ENCODE data around the gene TMTC2.

TMTC2 gene

DNA sequence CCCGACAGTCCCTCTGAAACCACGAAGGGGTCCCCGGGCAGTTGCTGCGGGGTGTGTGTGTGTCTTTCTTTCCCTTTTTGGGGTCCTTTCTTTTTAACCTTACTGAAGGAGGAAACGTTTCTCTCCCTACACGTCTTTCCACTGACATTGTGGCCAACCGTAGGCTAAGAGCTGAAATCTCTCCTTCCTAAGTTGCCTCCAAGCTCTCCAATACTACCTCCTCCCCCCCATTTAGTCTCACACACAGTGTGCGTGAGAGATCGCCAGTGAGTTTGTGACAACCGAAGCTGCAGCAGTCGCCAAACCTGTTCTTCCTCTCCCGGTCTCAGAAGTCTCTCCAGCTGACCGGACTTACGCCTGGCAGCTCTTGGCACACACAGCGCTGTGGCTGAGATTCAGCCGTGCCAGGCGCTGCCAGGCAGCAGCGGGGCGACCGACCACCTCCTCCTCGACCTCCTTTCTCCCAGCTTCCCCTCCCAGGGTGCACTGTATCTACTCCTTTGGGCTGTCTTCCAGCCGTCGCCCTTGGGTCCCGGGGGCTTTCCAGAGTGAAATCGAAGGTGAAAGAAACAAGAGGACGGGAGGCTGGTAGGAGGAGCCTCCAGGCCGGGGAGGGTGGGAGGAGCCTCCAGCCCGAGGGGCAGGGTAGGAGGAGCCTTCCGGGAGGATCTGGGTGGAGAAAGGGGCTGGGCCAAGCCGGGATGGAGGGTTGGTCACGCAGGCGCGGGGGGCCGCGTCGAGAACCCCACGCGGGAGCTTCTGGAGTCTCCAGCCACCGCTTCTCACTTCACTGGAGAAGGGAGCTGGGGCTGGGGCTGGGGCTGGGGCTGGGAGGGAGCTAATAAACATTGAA, at the start of gene TMTC2:
Gene TMTC2, plus strand, starts transcription at position 739 of the 853 bp plus-strand sequence.
- DNase-seq (ENCODE audit: low read depth, low spot score): peak; percentile 80

DNA sequence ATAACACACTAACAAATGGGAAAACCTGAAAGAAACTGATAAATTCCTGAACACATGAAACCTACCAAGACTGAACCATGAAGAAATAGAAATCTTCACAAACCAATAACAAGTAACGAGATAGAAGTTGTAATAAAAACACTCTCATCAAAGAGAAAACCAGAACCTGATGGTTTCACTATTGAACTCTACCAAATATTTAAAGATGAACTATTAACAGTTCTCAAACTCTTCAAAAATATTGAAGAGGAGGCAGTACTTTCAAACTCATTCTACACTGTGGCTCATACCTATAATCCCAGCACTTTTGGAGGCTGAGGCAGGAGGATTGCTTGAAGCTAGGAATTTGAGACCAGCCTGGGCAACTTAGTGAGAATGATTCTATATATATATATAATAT, 48.4 kb upstream of the TMTC2 start:
- DNase-seq (ENCODE audit: low read depth, low spot score): no peak

DNA sequence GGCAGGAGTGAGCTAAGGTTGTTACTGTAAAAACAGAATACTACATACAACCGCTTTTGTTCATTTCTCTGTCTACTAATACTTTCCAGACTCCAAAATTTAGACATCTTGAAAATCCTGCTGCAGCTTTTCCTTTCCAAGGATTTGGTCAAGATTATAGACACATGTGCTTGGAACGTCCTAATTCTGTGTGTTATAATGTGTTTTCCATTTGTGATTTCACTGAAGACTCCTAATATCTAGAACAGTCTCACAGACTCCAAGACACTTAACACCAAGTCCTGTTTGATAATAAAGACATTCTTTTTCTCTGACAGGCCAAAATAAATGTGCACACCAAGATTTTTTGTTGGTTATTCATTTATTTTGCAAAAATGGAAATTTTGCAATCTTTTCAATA, 41.8 kb upstream of the TMTC2 start:
- DNase-seq (ENCODE audit: low read depth, low spot score): no peak

DNA sequence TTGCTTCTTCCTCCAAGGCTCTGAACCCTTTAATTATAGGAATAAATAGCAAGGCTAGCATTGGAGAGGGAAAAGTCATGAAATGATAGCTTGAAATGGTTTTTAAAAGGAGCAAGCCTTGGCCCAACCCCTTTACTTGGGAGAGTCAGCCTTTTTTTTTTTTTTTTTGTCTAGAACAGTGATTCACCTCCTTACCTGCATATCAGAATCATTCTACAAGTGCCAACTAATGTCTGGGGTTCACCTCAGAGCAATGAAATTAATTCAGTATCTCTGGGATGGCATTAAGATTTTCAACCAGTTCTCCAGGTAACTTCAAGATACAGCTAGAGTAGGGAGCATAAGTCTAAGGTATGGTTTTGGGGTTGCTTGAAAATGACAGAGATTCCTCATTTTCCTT, 41.3 kb upstream of the TMTC2 start:
- DNase-seq (ENCODE audit: low read depth, low spot score): no peak

DNA sequence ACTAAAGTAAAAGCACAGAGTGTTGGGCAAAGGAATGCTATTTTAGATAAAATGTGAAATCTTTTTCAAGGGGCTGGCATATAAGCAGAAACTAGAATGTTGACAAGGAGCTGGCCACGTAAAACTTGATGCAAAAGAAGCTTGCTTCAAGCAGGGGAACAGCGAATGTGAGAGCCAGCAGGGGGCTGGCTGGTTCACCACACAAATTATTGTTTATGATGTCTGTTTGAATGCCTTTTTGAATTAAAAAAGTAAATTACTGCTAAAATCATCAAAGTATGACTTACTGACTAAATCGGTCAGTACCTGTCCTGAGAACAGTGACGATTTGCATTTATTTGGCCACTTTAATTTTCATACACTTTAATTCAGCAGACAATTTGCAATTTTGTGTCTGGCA, 38.9 kb upstream of the TMTC2 start:
- DNase-seq (ENCODE audit: low read depth, low spot score): no peak

DNA sequence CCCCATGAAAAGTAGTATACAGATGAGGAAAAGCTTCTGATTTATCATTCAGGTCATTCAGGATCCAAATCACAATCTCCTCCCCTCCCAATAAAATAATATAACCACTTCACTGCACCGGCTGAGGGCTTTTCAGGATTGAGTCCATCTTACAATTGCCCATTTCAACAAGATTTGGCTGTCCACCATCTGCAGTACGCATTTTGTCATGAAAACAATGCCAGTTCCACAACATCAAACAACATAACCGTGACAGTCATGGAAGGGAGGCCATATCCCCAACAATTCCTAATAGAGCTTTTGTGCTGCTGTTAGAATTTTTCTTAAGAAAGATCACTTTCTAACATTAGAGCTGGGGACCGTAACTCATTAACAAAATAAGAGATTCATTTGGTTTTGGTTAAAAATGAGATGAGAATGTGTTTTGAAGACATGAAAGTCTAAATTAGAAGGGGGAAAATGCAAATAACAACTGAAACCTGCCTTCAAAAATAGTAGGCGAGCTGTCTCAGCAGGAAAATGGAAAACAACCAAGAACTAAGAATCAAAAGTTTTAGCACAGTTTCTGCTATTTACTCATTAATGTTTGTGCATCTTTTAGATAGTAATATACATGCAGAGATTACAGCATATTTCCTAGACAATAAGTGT, 38.3 kb upstream of the TMTC2 start:
- DNase-seq (ENCODE audit: low read depth, low spot score): no peak

DNA sequence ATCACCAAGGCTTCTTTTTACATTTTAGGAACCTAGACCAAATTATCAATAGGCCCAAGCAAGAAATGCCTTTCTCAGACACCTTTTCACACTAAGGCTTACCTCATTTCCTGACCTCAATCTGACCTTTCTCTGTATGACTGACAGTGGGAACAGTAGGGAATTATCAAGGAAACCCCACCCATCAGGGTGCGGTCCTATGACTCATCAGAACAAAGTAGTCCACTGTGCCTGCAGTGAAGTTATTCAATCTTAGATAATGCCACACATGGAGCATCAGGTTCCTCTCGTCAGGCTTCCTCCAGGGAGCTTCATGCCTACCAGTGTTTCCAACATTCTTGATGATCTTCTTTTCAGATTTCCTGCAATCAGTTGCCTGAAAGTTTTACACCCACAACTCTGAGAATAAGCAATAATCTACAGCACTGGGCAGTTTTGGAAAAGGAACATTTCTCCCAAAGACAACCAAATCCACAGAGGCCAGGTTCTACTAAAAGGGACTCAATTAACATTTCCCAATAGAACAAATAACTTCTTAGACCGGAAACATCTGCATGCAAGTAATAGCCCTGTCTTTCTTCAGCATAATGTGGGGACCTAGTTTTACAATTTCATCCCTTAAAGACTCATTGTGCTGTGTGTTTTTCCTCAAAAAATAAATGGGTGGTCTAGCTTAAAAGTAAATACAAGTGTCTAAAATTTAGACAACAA, 35.9 kb upstream of the TMTC2 start:
- no peak for DNase-seq (ENCODE audit: low read depth, low spot score)

DNA sequence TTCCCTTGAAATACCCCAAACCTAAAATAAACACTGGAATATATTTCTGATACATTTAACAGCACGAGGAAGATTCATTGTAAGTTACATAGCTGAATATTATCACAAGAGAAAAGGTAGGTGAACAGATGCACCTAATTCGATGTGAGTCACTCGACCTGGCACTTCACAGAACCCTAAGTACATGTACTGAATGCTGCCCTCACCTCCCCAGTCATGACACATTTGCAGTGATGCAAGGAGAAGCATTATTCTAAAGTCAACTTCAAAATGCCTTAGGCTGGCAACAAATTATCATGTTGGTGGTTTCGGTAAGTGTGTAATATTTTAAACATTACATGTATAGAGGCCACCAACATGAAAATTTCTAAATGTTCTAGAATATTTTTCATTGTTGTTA, 35.2 kb upstream of the TMTC2 start:
- DNase-seq (ENCODE audit: low read depth, low spot score): no peak

DNA sequence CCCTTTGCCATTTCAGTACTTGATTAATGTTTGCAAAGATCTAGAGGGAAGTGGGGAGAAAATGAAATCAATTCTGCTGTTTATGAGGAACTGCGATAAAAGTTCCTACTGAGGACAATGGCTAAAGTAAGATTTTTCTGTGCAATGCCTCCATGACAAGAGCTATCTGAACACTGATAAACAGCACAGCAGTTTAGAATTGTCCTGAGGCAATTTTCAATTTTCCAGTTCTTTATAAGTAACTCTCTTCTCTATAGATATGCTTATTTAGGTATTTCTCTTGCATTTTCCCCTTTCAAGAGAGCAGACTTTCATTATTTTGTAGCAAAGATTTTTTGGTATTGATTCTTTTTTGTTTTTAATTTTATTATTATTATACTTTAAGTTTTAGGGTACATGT, 34.6 kb upstream of the TMTC2 start:
- DNase-seq (ENCODE audit: low read depth, low spot score): no peak

DNA sequence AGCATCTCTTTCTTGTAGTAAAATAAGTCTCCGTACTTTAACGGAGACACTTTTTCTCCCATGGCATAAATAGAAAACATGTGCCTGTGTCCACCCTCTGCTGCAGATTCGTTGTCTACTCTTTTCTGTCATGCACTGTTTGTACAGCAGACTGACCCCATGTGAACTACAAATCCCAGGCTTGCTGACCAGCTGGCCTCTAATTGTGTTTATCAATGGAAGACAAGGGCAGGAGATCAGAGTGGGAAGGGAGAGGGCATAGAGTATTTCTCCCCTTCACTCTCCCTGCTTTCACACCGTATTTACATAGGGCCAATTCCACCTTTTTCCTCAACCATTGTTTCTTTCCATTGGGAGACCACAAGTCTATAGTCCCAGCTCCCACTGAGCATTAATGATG, 31.0 kb upstream of the TMTC2 start:
- DNase-seq (ENCODE audit: low read depth, low spot score): no peak

DNA sequence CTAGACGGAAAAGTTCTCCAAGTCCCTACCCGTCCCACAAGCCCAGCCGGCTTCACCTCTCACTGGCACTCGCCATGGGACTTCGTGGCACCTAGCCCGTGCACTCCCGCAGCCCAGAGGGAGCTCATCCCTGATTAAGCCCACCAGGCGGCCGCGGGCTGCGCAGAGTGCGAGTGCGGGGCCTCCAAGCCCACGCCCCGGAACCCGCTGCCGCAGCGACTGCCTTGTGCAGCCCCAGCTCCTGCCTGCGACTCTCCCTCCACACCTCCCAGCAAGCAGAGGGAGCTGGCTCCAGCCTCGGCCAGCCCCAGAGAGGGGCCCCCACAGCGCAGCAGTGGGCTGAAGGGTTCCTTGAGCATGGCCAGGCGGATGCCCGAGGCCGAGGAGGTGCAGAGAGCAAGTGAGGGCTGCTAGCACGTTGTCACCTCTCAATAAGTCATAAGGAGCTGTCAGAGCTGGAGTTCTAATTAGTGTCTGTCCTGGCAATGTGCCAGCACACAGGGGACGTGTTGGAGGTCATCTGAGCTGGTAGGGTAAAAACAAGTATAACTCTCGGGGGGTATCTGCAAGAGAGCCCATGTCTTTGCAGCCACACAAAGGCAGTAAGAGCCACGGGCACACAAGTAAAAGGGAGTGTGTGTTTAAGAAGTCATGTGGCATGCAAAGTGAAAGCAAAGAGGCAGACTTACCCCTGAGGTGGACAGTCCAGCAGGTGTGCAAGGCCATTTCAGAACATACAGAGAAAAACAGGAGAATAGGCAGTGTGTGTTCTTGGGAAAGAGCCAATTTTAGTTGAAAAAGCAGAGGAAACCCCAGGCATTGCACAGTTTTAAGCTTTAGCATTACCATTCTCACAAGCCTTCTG, 27.1 kb upstream of the TMTC2 start:
- no peak for DNase-seq (ENCODE audit: low read depth, low spot score)

DNA sequence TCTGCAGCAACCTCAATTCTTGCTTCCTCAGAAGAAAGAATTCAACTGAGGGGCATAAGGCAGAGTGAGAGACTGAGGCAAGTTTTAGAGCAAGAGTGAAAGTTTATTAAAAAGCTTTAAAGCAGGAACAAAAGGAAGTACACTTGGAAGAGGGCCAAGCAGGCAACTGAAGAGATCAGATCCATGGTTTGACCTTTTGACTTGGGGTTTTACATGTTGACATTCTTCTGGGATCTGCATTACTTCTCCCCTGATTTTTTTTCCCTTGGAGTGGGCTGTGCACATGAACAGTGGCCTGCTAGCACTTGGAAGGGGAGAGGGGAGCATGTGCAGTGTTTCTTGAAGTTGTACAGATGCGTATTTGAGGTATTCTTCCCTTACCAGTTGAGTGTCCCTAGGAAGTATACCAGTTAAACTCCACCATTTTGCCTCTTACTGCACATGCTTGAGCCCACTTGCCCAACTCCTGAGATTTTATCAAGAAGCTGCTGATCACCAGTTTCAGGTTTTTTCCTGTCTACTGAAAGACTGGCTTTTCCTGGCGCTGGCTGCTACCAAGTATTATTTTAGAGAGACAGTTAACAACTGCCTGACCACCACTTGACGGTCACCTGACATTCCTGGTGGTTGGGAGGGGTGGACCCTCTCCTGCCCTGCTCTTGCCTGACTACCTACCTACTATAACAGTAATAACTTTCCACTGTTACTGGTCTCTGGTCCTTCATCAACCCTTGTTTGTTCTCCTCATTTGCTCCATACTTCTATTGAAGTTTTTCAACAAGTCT, 26.0 kb upstream of the TMTC2 start:
- DNase-seq (ENCODE audit: low read depth, low spot score): no peak

DNA sequence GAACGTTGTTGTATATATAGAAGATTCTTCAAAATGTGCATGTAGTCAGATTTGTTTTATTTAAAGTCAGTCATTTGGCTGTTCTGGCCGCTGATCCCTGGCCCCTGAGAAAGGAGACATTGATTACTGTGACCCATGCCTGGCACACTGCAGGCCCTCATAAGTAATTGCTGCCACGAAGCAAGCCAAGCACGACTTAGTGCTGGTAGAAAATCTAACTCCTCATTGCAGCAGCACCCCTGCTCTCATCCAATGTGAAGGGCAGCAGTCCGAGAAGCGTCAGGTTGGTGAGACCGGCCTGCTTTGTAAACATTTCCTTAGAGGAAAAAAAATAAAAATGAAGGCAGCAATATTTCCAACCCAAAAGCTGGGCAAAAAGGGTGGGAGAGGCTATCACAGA, 22.8 kb upstream of the TMTC2 start:
- DNase-seq (ENCODE audit: low read depth, low spot score): no peak

DNA sequence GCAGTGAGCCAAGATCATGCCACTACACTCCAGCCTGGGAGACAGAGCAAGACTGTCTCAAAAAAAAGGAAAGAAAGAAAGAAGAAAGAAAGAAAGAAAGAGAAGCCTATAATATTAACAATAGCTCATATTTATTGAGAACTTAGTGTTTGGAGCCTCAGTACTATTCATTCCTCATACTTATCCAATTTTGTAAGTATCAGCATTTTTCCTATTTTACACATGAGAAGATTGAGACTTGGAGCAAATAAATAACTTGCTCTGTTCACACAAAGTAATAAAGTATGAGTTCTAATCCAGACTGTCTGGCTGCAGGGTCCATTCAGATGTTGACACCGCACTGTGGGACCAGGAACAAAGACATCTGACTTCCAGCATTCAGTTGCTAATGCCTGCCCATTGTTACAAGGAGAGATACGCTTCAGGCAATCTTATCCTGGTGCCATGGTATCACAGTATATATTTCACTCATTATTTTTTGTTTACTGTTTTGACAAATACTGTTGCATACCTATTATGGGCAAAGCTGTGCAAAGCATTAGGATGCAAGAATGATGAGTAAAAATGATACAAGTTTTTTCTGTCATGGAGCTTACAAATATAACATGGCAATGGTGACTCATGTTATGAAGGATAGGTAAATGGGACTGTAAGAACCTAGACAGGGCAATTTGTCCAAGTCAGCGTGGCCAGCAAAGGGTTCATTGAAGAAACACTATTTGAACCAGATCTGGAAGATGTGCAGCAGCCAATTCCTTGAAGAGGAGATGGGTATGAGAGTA, 21.4 kb upstream of the TMTC2 start:
- DNase-seq (ENCODE audit: low read depth, low spot score): no peak

DNA sequence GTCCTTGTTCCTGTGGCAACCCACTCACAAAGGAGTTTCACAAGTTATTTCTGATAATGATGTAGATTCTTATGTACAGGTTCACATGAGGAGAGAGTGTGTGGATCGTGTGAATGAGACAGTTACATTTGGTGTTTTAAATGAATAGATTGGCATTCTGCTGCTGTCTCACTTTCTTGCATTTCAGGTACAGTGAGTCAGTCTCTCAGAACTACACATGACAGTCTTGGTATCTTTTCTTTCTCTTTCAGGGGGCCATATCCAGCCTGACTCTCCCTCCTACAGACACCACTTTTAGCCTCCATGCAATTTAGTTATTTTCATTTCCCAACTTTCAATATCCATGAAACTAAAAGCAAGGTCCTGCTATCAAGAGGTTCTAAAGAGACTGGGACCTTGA, 19.9 kb upstream of the TMTC2 start:
- DNase-seq (ENCODE audit: low read depth, low spot score): no peak

DNA sequence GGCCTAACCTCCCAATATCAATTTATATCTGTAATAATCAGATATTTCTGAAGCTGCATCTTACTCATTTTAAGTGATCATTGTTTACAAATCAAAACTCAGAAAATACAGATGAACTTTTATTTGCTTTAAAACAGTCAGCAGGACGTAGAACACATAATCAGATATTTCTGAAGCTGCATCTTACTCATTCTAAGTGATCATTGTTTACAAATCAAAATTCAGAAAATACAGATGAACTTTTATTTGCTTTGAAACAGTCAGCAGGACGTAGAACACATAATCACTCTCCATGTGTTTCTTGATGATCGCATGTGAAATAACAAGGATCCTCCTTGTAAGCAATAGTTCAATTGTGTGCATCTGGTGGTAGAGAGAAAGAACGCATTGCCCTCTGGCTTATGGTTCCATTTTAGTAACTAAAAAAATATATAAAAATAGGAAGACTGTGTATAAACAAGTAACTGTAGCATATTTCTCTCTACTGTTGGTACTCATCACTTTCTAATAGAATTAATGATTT, 15.0 kb upstream of the TMTC2 start:
- no peak for DNase-seq (ENCODE audit: low read depth, low spot score)

DNA sequence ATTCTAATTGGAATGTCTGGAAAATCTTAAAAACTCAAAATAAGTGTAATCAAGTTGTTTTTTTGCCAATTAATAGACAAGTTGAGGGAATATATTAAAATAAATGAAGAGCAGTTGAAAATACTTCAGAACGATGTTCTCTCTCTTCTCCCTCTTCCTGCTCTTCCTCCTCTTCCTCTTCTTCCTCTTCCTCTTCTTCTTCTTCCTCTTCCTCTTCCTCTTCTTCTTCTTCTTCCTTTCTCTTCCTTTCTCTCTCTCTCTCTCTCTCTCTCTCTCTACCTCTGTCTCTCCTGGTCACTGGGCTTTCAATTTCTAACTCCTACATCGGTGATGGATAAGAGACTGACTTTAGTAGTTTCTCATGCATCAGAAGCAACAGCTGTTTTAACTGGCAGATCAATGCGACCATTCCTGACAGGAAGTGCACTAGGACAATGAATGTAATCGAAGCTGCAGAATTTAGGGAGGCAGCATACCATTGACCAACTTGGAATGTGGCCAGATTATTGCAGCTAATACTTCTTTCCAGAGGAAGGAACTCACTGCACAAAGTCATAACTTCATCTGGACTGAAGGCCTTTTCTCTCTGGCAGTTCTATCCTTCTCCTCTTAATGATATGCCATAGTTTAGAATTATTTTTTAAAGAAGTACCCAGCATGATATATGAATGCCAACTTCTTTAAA, 13.8 kb upstream of the TMTC2 start:
- DNase-seq (ENCODE audit: low read depth, low spot score): no peak

DNA sequence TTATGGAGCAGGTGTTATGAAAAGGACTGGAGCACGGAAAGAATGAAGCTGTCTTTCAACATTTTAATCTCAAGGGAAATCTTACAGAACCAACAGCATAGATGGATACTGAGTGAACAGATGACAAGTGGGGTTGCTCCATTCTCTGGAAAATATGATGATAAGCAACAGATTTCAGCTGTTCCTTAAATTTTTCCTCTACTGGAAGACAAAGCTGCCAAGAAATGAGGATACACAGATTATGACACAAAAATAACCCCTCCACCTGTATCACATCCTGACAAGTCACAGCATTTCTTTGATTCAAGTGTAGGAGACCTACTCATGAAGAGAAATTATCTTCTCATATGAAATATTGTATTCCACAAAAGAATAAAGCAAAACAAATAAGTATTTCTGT, 13.0 kb upstream of the TMTC2 start:
- DNase-seq (ENCODE audit: low read depth, low spot score): no peak

DNA sequence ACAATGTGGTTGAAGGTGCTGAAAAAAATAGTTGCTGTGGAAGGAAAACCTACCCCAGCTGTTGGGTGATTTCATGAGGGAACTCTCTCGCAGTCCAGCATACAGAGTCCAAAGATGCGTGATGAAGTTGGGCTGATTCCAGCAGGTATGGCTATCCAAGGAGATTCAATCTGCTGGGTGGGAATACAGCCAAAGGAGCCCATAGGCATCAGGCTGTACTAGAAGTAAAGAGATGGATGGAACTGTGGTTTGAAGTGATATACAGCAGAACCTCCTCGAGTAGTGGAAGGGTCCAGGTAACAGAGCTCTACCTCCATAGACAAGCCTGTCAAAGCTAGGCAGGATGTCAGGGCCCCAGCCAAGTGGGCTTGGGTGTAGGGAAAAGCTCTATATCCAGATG, 11.5 kb upstream of the TMTC2 start:
- DNase-seq (ENCODE audit: low read depth, low spot score): no peak
